H1 (cell line): ENCODE measurements around the gene NRROS. TPM values are rescaled to one million over a fixed set of nuclear protein-coding genes. Genes with fewer than 3 reads are reported as not detected.

Experiments
- CEBPB ChIP-seq: IDR thresholded peaks from 2 replicates; pipeline ENCODE4 v1.6.1; 2012; ENCODE audit warnings: low read depth, low read length
- RNF2 ChIP-seq: fragments of 200-900, 300-1000 bp; sonication (generic); IDR thresholded peaks from 2 replicates; pipeline ENCODE4 v1.7.1; 2016; ENCODE audit warnings: borderline replicate concordance, low read depth, mild to moderate bottlenecking, antibody characterized with exemption, low read length; ENCODE audit not compliant: poor library complexity, severe bottlenecking; ENCODE audit errors: missing control alignments
- SAP30 ChIP-seq: fragments of 300-600 bp; sonication (generic); IDR thresholded peaks from 2 replicates; pipeline ENCODE4 v1.7.1; 2012; ENCODE audit warnings: low read length, moderate library complexity, mild to moderate bottlenecking, inconsistent platforms; ENCODE audit not compliant: insufficient read depth, insufficient replicate concordance
- TAF1 ChIP-seq: IDR thresholded peaks from 2 replicates; pipeline ENCODE4 v1.6.1; 2011; ENCODE audit warnings: mild to moderate bottlenecking, low read depth, low read length
- polyA plus RNA-seq, 7 experiments: library from polyadenylated mRNA; depleted of rRNA in 3 of 7; stranded (reverse) in 5 of 7; unstranded in 2 of 7; fragments of >200 nt in 5 of 7; fragments of 200-250 nt in 2 of 7; gene quantifications; 1 replicate in 5 of 7; 2 replicates in 1 of 7; 4 replicates in 1 of 7; pipeline versions ENCODE4 v1.2.1 to v1.2.3, GENCODE V29; 2011 to 2013; ENCODE audit warnings: missing spikeins in 2 of 7, mixed read lengths in 2 of 7
- total RNA-seq: library from RNA; stranded (reverse); fragmentation: NEBNext Ultra II Directional; extraction: Animal tissue kit (Norgen Biotek cat#: 25700); gene quantifications from 2 replicates; pipeline ENCODE4 v1.2.1, GENCODE V29; 2021

The NRROS gene
- total and polyA plus RNA-seq, 2 of the 8 experiments (the other 6 are each of a cell fraction or from before 2014, with no cell fraction given) = 5.3 to 7.3 TPM

GRCh38 chr3:196650740-196651311 lies 11.3 kb downstream of the NRROS start (continued):
- TF ChIP-seq RNF2 (no peak), TAF1 (no peak), CEBPB (no peak), SAP30 (no peak)
